ENCODE results near the gene RRAGB.
"Not testable (repeated sequence)": the region's sequence is repeated elsewhere in the genome, so short reads cannot be mapped to it uniquely, and the experiment has no call there.

The RRAGB gene, protein sequence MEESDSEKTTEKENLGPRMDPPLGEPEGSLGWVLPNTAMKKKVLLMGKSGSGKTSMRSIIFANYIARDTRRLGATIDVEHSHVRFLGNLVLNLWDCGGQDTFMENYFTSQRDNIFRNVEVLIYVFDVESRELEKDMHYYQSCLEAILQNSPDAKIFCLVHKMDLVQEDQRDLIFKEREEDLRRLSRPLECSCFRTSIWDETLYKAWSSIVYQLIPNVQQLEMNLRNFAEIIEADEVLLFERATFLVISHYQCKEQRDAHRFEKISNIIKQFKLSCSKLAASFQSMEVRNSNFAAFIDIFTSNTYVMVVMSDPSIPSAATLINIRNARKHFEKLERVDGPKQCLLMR
- total RNA-seq = 7.8 to 22.2 (median 10.3) reads per million in 9 experiments

GRCh38 chrX:55717521-55718497, at the start of gene RRAGB:
TSS of gene RRAGB (plus strand) at chrX:55717749. CDS start at chrX:55718328, 579 bp downstream.
- Mint-ChIP-seq H3K36me3 (ENCODE audit: insufficient read depth) (peaks cover 10% of the 10 kb centered on the region), H3K27me3 (no peaks in the 10 kb centered on the region), H3K27ac (peak within 1 kb of the TSS; percentile 71 to 94), H3K9me3 (no peaks in the 10 kb centered on the region), H3K4me1 (ENCODE audit: low read depth in 2 of 2) (peaks cover 20 to 26% of the 10 kb centered on the region in 2 donors), H3K4me3 (peak within 1 kb of the TSS; percentile 82 to 88)
- DNase-seq (peak; percentile 83 to 85 (median 84)), ATAC-seq (replicated peaks) (peak; percentile 95)

DNA sequence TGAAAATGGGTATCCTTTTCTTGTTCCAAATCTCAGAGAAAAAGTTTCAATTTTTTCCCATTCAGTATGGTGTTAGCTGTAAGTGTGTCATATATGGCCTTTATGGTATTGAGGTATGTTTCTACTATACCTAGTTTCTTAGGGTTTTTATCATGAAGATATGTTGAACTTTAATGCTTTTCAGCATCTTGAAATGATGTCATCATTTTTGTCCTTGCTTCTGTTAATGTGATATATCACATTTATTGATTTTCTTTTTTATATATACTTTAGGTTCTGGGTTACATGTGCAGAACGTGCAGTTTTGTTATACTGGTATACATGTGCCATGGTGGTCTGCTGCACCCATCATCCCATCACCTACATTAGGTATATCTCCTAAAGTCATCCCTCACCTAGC, 49.5 kb upstream of the RRAGB start:
- H3K4me1 Mint-ChIP-seq (ENCODE audit: low read depth in 2 of 2) = no peaks in the 10 kb centered on the region
- no peaks in the 10 kb centered on the region for H3K27me3 Mint-ChIP-seq
- H3K4me3 Mint-ChIP-seq = no peak overlapping the region
- H3K36me3 Mint-ChIP-seq (ENCODE audit: insufficient read depth) = no peaks in the 10 kb centered on the region
- ATAC-seq (replicated peaks) = no peak
- no peak for DNase-seq
- no peak overlapping the region for H3K27ac Mint-ChIP-seq
- peaks cover 6 to 7% of the 10 kb centered on the region in 2 donors for H3K9me3 Mint-ChIP-seq

- not testable (repeated sequence) for H3K4me3 Mint-ChIP-seq; DNase-seq; H3K4me1 Mint-ChIP-seq (ENCODE audit: low read depth in 2 of 2); H3K27ac Mint-ChIP-seq; H3K36me3 Mint-ChIP-seq (ENCODE audit: insufficient read depth); H3K9me3 Mint-ChIP-seq; ATAC-seq (replicated peaks)
- H3K27me3 Mint-ChIP-seq = peaks cover 44 to 48% of the 10 kb centered on the region in 2 donors
Observed at GRCh38 chrX:55688579-55688978, 29.0 kb upstream of the RRAGB start.

DNA sequence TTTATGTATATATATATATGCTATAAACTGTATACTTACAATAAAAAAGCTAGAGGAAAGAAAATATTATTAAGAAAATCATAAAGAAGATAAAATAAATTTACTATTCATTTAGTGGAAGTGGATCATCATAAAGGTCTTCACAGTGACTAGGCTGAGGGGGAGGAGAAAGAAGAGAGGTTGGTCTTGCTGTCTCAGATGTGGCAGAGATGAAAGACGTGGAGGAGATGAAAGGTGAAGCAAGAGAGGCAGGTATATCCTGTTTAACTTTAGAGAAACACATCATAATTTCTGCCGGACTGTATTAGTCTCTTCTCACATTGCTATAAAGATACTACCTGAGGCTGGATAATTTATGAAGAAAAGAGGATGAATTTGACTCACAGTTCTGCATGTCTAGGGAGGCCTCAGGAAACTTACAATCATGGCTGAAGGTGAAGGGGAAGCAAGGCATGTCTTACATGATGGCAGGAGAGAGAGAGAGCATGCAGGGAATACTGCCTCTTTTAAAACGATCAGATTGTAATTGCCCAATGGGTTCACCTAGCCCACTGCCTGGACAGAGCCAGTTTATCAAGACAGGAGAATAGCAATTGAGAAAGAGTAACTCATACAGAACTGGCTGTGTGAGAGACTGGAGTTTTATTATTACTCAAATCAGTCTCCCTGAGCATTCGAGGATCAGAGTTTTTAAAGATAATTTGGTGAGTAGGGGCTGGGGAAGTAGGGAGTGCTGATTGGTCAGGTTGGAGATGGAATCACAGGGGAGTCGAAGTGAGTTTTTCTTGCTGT, 22.1 kb upstream of the RRAGB start:
- H3K27ac Mint-ChIP-seq = no peak overlapping the region
- no peaks in the 10 kb centered on the region for H3K9me3 Mint-ChIP-seq
- H3K4me3 Mint-ChIP-seq = no peak overlapping the region
- H3K27me3 Mint-ChIP-seq = peaks cover 7 to 24% of the 10 kb centered on the region in 2 donors
- DNase-seq (no peak), ATAC-seq (replicated peaks) (peak; percentile 31)
- no peaks in the 10 kb centered on the region for H3K36me3 Mint-ChIP-seq (ENCODE audit: insufficient read depth)
- H3K4me1 Mint-ChIP-seq (ENCODE audit: low read depth in 2 of 2) = no peaks in the 10 kb centered on the region

DNA sequence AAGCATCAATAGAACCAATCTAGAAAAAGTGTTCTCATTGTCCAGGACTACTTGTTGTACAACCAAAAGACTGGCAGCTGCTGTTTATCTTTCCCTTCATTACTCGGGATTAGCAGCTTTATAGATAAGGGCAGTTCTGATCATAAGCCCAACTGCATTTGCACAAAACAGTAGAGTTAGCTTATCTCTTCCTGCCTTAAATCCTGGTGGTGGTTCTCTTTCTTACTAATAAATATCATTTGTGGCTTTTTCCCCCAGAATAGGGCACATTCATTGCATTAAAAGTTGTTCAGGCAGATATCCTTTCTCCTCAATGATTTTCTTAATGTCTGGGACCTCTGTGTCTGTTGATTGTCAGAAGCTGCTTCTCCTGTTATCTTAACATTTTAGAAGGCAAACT, 20.2 kb upstream of the RRAGB start:
- ATAC-seq (replicated peaks) (no peak), DNase-seq (no peak)
- Mint-ChIP-seq H3K36me3 (ENCODE audit: insufficient read depth) (no peaks in the 10 kb centered on the region), H3K27ac (no peak overlapping the region), H3K4me1 (ENCODE audit: low read depth in 2 of 2) (no peaks in the 10 kb centered on the region), H3K9me3 (no peaks in the 10 kb centered on the region), H3K27me3 (peaks cover 7 to 15% of the 10 kb centered on the region in 2 donors), H3K4me3 (no peak overlapping the region)

DNA sequence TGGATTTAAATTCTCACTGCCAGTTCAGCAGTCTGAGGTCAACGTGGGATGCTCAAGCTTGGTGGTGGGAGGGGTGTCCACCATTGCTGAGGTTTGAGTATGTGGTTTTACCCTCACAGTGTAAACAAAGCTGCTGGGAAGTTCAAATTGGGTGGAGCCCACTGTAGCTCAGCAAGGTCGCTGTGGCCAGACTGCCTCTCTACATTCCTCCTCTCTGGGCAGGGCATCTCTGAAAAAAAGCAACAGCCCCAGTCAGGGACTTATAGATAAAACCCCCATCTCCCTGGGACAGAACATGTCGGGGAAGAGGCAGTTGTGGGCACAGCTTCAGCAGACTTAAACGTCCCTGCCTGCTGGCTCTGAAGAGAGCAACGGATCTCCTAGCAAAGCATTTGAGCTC, 14.9 kb upstream of the RRAGB start:
- H3K27ac Mint-ChIP-seq = no peak overlapping the region
- H3K9me3 Mint-ChIP-seq = no peaks in the 10 kb centered on the region
- peaks cover 5 to 8% of the 10 kb centered on the region in 2 donors for H3K4me1 Mint-ChIP-seq (ENCODE audit: low read depth in 2 of 2)
- no peaks in the 10 kb centered on the region for H3K36me3 Mint-ChIP-seq (ENCODE audit: insufficient read depth)
- H3K4me3 Mint-ChIP-seq = no peak overlapping the region
- DNase-seq (no peak), ATAC-seq (replicated peaks) (no peak)
- peaks cover 18 to 33% of the 10 kb centered on the region in 2 donors for H3K27me3 Mint-ChIP-seq

DNA sequence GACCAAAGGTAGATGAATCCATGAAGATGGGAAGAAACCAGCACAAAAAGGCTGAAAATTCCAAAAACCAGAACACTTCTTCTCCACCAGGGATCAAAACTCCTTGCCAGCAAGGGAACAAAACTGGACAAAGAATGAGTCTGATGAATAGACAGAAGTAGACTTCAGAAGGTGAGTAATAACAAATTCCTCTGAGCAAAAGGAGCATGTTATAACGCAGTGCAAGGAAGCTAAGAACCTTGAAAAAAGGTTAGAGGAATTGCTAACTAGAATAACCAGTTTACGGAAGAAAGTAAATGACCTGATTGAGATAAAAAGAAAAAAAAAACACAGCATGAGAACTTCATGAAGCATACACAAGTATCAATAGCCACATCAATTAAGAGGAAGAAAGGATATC, 14.1 kb upstream of the RRAGB start:
- ATAC-seq (replicated peaks); H3K4me3 Mint-ChIP-seq; H3K27ac Mint-ChIP-seq: not testable (repeated sequence)

GRCh38 chrX:55705066-55705465, 12.5 kb upstream of the RRAGB start:
- not testable (repeated sequence) for DNase-seq; H3K4me1 Mint-ChIP-seq (ENCODE audit: low read depth in 2 of 2); H3K27ac Mint-ChIP-seq; H3K9me3 Mint-ChIP-seq; H3K36me3 Mint-ChIP-seq (ENCODE audit: insufficient read depth); ATAC-seq (replicated peaks)
- peak overlapping the region in 1 of 2 donors; percentile 35 for H3K4me3 Mint-ChIP-seq
- H3K27me3 Mint-ChIP-seq = peaks cover 18 to 28% of the 10 kb centered on the region in 2 donors

More for the DNA sequence above, 14.1 kb upstream of the RRAGB start:
- not testable (repeated sequence) for H3K36me3 Mint-ChIP-seq (ENCODE audit: insufficient read depth); DNase-seq; H3K4me1 Mint-ChIP-seq (ENCODE audit: low read depth in 2 of 2); H3K9me3 Mint-ChIP-seq
- H3K27me3 Mint-ChIP-seq = peaks cover 18 to 33% of the 10 kb centered on the region in 2 donors

DNA sequence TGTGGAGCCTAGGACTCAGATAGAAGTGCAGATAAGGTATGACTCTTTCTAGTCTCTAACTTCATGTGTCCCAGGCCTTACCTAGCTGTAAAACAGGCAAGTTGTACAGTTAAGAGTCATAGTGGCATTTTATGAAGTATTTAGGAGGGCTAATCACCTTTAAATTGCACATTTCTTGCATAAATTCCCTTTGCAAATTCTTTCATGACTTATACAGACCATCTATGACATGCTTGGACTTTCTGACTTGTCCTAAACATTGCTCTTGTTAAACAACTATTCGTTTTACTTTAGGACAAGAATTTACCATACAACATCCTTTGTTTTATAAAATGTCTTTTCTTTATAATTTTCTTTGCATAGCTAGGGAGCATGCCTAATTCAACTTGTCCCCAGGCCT, 7.8 kb upstream of the RRAGB start:
- Mint-ChIP-seq H3K36me3 (ENCODE audit: insufficient read depth) (no peaks in the 10 kb centered on the region), H3K9me3 (no peaks in the 10 kb centered on the region), H3K4me1 (ENCODE audit: low read depth in 2 of 2) (peaks cover 5% of the 10 kb centered on the region in 2 donors), H3K27me3 (peaks cover 6 to 16% of the 10 kb centered on the region in 2 donors), H3K27ac (no peak overlapping the region), H3K4me3 (no peak overlapping the region)
- DNase-seq (no peak), ATAC-seq (replicated peaks) (no peak)

- H3K27me3 Mint-ChIP-seq = peaks cover 0 to 6% of the 10 kb centered on the region in 2 donors
- H3K4me3 Mint-ChIP-seq = no peak overlapping the region
- H3K4me1 Mint-ChIP-seq (ENCODE audit: low read depth in 2 of 2) = peaks cover 0 to 5% of the 10 kb centered on the region in 2 donors
- H3K36me3 Mint-ChIP-seq (ENCODE audit: insufficient read depth) = no peaks in the 10 kb centered on the region
- DNase-seq (no peak), ATAC-seq (replicated peaks) (no peak)
- H3K27ac Mint-ChIP-seq = no peak overlapping the region
- no peaks in the 10 kb centered on the region for H3K9me3 Mint-ChIP-seq
Observed at GRCh38 chrX:55710701-55711100, 6.8 kb upstream of the RRAGB start.

GRCh38 chrX:55713631-55714030, 3.9 kb upstream of the RRAGB start:
- Mint-ChIP-seq H3K9me3 (no peaks in the 10 kb centered on the region), H3K4me1 (ENCODE audit: low read depth in 2 of 2) (peaks cover 8 to 12% of the 10 kb centered on the region in 2 donors), H3K36me3 (ENCODE audit: insufficient read depth) (peaks cover 8% of the 10 kb centered on the region), H3K4me3 (no peak overlapping the region), H3K27me3 (no peaks in the 10 kb centered on the region), H3K27ac (no peak overlapping the region)
- DNase-seq = no peak
- no peak for ATAC-seq (replicated peaks)

GRCh38 chrX:55714161-55714560, 3.4 kb upstream of the RRAGB start:
- peaks cover 8 to 12% of the 10 kb centered on the region in 2 donors for H3K4me1 Mint-ChIP-seq (ENCODE audit: low read depth in 2 of 2)
- H3K9me3 Mint-ChIP-seq = no peaks in the 10 kb centered on the region
- no peaks in the 10 kb centered on the region for H3K27me3 Mint-ChIP-seq
- peaks cover 8% of the 10 kb centered on the region for H3K36me3 Mint-ChIP-seq (ENCODE audit: insufficient read depth)
- no peak overlapping the region for H3K4me3 Mint-ChIP-seq
- DNase-seq (no peak), ATAC-seq (replicated peaks) (no peak)
- no peak overlapping the region for H3K27ac Mint-ChIP-seq

DNA sequence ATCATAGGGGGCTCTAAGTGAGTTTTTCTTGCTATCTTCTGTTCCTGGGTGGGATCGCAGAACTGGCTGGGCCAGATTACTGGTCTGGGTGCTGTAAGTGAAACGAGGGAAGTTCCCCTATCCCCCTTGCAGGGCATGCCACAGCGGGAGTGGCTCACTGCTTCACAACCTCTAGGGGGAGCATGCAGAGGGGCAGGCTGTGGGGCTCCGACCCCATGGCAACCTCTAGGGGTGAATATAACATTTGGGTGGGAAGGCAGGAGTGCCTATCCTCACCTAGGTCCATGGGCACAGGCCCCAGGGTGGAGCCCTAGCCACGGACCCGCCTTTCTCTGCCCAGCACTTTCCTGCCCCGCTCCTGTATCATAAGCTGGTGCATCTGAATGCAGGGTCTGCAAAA, 1.7 kb upstream of the RRAGB start:
- H3K27ac Mint-ChIP-seq = no peak overlapping the region
- DNase-seq (no peak), ATAC-seq (replicated peaks) (no peak)
- no peak overlapping the region for H3K4me3 Mint-ChIP-seq
- H3K36me3 Mint-ChIP-seq (ENCODE audit: insufficient read depth) = peaks cover 8% of the 10 kb centered on the region
- no peaks in the 10 kb centered on the region for H3K27me3 Mint-ChIP-seq
- peaks cover 8 to 14% of the 10 kb centered on the region in 2 donors for H3K4me1 Mint-ChIP-seq (ENCODE audit: low read depth in 2 of 2)
- H3K9me3 Mint-ChIP-seq = no peaks in the 10 kb centered on the region
